Measurements from ENCODE around the gene INHBB. TPM values are rescaled to one million over a fixed set of nuclear protein-coding genes. Genes with fewer than 3 reads are reported as not detected.

INHBB gene
- total and polyA plus RNA-seq, 9 of the 15 experiments (the other 6 are each of a cell fraction or from before 2014, with no cell fraction given) = not detected

GRCh38 chr2:120323807-120324399, 22.0 kb upstream of the INHBB start (continued):
- TF ChIP-seq, protein P1, sequence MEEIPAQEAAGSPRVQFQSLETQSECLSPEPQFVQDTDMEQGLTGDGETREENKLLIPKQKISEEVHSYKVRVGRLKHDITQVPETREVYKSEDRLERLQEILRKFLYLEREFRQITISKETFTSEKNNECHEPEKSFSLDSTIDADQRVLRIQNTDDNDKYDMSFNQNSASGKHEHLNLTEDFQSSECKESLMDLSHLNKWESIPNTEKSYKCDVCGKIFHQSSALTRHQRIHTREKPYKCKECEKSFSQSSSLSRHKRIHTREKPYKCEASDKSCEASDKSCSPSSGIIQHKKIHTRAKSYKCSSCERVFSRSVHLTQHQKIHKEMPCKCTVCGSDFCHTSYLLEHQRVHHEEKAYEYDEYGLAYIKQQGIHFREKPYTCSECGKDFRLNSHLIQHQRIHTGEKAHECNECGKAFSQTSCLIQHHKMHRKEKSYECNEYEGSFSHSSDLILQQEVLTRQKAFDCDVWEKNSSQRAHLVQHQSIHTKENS (CRISPR knock-in tag; IDR thresholded peaks at IDR 0.05) = no peak
- TF ChIP-seq SAP30 (IDR thresholded peaks at IDR 0.05; ENCODE audit: borderline replicate concordance, insufficient read depth, low read depth, low read length, poor library complexity, severe bottlenecking) = no peak
- TF ChIP-seq, protein P2, sequence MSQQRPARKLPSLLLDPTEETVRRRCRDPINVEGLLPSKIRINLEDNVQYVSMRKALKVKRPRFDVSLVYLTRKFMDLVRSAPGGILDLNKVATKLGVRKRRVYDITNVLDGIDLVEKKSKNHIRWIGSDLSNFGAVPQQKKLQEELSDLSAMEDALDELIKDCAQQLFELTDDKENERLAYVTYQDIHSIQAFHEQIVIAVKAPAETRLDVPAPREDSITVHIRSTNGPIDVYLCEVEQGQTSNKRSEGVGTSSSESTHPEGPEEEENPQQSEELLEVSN (IDR thresholded peaks at IDR 0.05; ENCODE audit: borderline replicate concordance in 1 of 2, extremely low read depth in 1 of 2, insufficient read depth in 1 of 2, insufficient read length in 1 of 2, low read depth in 1 of 2, low read length in 1 of 2, poor library complexity in 1 of 2, severe bottlenecking in 1 of 2) = peak in 1 of 2 experiments; percentile 26
- TF ChIP-seq POLR2B (IDR thresholded peaks at IDR 0.05; ENCODE audit: low read depth, partially characterized antibody) = no peak
- no peak for TF ChIP-seq NR2C1 (IDR thresholded peaks at IDR 0.05)
- TF ChIP-seq NR2C1 (tag; IDR thresholded peaks at IDR 0.05) = no peak
- 0 out of 4 replicates have a peak, but pooled peaks of 1 of the 2 experiments have one; percentile 21 for TF ChIP-seq MLLT1 (IDR thresholded peaks at IDR 0.05)
- no peak for TF ChIP-seq RBM15 (IDR thresholded peaks at IDR 0.05; ENCODE audit: insufficient read depth, low read length)
- TF ChIP-seq ARID1B (IDR thresholded peaks at IDR 0.05) = peak; percentile 25; the same call in 1 of the 2 replicates
- TF ChIP-seq, protein P3, sequence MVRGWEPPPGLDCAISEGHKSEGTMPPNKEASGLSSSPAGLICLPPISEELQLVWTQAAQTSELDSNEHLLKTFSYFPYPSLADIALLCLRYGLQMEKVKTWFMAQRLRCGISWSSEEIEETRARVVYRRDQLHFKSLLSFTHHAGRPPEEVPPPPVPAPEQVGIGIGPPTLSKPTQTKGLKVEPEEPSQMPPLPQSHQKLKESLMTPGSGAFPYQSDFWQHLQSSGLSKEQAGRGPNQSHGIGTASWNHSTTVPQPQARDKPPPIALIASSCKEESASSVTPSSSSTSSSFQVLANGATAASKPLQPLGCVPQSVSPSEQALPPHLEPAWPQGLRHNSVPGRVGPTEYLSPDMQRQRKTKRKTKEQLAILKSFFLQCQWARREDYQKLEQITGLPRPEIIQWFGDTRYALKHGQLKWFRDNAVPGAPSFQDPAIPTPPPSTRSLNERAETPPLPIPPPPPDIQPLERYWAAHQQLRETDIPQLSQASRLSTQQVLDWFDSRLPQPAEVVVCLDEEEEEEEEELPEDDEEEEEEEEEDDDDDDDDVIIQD (CRISPR knock-in tag; IDR thresholded peaks at IDR 0.05) = no peak
- TF ChIP-seq L3MBTL2 (IDR thresholded peaks at IDR 0.05) = peak; percentile 53
- no peak for TF ChIP-seq FOXP4 (CRISPR knock-in tag; IDR thresholded peaks at IDR 0.05; ENCODE audit: borderline replicate concordance)
- no peak for TF ChIP-seq CEBPB (tag; IDR thresholded peaks at IDR 0.05)
- peak; percentile 42; the same call in 1 of the 2 replicates for TF ChIP-seq CBFA2T2 (conservative IDR thresholded peaks at IDR 0.05)
- TF ChIP-seq HCFC1 (IDR thresholded peaks at IDR 0.05; ENCODE audit: low read depth, low read length) = no peak
- TF ChIP-seq ESRRA (IDR thresholded peaks at IDR 0.05; ENCODE audit: borderline replicate concordance, low read depth) = peak; percentile 71; the same call in 1 of the 2 replicates
- no peak for TF ChIP-seq YY1 (IDR thresholded peaks at IDR 0.05; ENCODE audit: borderline replicate concordance in 1 of 3, control insufficient read depth in 1 of 3, extremely low read depth in 1 of 3, insufficient read depth in 3 of 3, insufficient read length in 1 of 3, insufficient replicate concordance in 2 of 3, low read depth in 1 of 3, low read length in 2 of 3)
- no peak for TF ChIP-seq MTF1 (CRISPR knock-in tag; IDR thresholded peaks at IDR 0.05; ENCODE audit: borderline replicate concordance)

Data from K562 (cell line).